Measurements from ENCODE around the gene TDRD9.

Gene TDRD9

GRCh38 chr14:104094709-104095425 is 166.6 kb downstream of the TDRD9 start:
- DNase-seq, result peak; percentile 39 to 72

GRCh38 chr14:104095426-104096310 is 167.4 kb downstream of the TDRD9 start:
- DNase-seq, result no peak

DNA sequence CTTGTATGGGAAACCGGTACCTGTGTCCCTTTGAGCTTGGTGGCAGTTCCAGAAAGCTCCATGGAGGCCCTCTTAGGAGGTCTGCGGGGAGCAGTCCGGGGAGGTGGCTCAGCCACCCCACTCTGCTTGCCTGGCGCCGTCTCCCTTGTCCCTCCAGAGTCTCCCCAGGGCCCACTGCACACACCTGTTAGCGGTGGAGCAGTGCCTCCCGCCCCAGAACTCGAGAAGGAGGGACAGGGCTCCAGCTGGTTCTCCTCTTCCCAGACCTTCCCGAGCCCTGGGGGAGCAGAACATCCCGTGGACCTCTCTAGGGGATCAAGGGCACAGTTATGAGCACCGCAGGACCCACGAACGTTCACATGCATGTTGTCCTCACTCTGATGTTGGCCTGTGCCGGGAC is 168.1 kb downstream of the TDRD9 start:
- no peak for DNase-seq

GRCh38 chr14:104096751-104097700 is 168.8 kb downstream of the TDRD9 start:
- peak; percentile 71 to 86 for DNase-seq

- DNase-seq, result no peak
These were observed 170.2 kb downstream of the TDRD9 start for GRCh38 chr14:104098272-104099095.

- no peak for DNase-seq
These were observed 171.1 kb downstream of the TDRD9 start for GRCh38 chr14:104099096-104100041.

GRCh38 chr14:104100171-104101085 is 172.2 kb downstream of the TDRD9 start:
- no peak for DNase-seq

GRCh38 chr14:104101086-104101621 is 172.9 kb downstream of the TDRD9 start:
- no peak for DNase-seq

- DNase-seq, result no peak
These were observed 173.5 kb downstream of the TDRD9 start for GRCh38 chr14:104101651-104102281.
